22Rv1 (cell line): Measurements from ENCODE around the gene MRPL41.

Experiments
- ZFX ChIP-seq: fragments of 450-650 bp; IDR thresholded peaks from 2 replicates; pipeline ENCODE4 v1.6.1; 2017; ENCODE audit warnings: antibody characterized with exemption, borderline replicate concordance
- TF ChIP-seq, protein P1 (sequence below): fragments of 450-650 bp; IDR thresholded peaks from 2 replicates; pipeline ENCODE4 v1.5.1; 2017; ENCODE audit warnings: mild to moderate bottlenecking

DNA sequence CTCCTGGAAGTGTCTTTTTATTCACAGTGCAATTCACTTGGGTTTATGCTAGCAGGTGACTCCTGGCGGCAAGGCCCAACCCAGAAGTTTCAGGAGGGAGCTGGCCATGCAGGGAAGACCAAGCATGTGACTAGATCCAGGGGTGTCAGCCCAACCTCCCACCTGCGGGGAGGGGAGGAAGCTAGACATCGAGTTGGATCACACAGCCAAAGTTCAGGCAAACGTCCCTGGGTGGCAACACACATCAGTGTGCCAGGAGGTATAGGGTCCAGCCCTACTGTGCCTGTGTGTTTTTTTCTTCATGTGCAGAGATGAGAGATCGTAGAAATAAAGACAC is 26.7 kb upstream of the MRPL41 start:
- TF ChIP-seq, protein P1, sequence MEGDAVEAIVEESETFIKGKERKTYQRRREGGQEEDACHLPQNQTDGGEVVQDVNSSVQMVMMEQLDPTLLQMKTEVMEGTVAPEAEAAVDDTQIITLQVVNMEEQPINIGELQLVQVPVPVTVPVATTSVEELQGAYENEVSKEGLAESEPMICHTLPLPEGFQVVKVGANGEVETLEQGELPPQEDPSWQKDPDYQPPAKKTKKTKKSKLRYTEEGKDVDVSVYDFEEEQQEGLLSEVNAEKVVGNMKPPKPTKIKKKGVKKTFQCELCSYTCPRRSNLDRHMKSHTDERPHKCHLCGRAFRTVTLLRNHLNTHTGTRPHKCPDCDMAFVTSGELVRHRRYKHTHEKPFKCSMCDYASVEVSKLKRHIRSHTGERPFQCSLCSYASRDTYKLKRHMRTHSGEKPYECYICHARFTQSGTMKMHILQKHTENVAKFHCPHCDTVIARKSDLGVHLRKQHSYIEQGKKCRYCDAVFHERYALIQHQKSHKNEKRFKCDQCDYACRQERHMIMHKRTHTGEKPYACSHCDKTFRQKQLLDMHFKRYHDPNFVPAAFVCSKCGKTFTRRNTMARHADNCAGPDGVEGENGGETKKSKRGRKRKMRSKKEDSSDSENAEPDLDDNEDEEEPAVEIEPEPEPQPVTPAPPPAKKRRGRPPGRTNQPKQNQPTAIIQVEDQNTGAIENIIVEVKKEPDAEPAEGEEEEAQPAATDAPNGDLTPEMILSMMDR = no peak
- no peak for TF ChIP-seq ZFX
